ENCODE results near the gene CAMSAP1.
"Not testable (repeated sequence)": the region's sequence is repeated elsewhere in the genome, so short reads cannot be mapped to it uniquely, and the experiment has no call there.

Gene CAMSAP1

DNA sequence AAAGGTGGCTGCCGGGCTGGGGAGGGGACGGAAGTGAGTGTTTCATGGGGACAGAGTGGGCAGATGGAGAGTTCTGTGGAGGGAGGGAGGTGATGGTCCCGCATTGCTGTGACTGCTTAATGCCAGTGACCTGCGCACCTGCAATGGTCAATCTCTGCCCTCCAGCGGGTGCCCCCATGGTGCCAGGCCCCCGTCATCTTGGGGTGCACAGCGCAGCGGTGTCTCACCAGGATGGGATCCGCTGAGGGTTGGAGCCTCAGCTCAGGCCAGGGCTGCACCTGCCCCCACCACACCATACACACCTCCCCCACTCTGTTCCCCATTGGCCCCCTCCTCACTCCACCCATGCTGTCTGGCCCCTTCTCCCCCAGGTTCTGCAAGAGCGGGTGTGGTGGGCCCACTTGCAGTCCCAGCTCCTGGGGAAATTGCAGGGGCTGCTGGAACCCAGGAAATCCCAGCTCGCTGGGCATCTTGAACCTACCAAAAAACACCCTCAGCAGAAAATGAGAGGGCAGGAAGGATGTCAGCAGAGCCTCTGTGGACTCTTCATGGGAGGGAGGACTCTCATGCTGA, 12.1 kb upstream of the CAMSAP1 start:
- no peak for DNase-seq

DNA sequence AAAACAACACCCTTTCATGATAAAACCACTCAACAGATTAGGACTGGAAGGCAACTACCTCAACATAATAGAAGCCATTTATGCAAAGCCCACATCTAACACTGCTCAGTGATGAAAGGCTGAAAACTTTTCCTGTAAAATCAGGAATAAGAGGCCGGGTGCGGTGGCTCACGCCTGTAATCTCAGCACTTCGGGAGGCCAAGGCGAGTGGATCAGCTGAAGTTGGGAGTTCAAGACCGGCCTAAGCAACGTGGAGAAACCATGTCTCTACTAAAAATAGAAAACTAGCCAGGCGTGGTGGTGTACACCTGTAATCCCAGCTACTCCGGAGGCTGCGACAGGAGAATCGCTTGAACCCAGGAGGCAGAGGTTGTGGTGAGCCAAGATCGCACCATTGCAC, 8.9 kb upstream of the CAMSAP1 start:
- DNase-seq = not testable (repeated sequence)

DNA sequence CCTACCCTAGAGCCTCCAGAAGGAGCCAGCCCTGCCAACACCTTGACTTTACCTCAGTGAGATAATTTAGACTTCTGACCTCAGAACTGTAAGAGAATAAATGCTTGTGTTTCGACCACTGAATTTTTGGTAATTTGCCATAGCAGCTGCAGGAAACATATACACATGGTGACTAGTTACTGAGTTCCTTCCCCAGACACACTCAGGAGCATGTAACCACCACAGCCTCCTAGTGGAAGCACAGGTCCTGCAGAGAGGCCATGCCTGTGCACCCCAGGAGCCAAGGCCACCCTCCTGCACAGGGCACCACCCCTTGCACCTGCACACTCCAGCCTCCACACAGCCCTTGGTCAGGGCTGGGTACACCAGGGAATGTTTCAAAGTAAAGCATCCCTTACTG, 7.6 kb upstream of the CAMSAP1 start:
- DNase-seq = no peak

DNA sequence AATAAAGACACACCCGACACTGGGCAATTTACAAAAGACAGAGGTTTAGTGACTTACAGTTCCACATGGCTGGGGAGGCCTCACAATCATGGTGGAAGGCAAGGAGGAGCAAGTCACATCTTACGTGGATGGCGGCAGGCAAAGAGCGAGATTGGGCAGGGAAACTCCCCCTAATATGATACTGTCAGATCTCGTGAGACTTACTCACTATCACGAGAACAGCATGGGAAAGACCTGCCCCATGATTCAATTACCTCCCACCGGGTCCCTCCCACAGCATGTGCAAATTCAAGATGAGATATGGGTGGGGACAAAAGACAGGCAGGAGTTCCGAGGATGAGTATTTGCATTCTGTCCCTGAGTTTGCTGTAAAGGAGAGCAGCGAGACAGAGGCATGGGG, 3.9 kb upstream of the CAMSAP1 start:
- peak; percentile 64 for DNase-seq

DNA sequence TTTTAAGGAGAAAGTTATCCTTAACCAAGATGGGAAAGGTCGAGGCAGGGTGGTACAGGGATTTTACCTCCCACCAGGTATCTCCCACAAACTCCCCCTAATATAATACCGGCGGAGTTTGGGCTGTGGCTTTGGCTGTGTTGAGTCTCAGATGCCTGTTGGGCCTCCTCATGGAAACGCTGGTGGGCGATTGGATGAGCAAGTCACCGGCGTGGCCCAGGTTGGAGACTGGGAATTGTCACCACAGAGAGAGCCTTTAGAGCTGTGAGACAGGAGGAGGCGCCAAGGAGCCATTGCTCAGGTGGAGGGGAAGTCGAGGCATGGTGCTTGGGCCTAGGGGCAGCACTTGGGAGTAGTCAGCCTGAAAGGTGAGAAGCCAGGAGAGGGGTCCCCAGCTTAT, 3.4 kb upstream of the CAMSAP1 start:
- DNase-seq = no peak

DNA sequence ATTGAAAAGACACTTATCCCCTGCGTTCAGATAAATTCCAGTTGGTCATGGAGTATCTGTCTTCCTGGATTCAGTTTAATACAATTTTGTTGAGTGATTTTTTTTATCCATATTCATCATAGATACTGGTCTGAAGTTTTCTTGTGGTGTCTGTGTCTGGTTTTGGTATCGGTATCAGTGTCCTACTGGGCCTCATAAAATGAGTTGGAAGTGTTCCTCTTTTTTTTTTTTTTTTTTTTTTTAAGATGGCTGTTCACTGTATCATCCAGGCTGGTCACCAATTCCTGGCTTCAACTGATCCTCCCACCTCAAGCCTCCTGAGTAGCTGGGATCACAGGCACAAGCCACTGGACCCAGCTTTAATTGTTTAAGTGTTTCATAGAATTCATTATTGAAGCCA, 2.9 kb upstream of the CAMSAP1 start:
- DNase-seq = no peak

DNA sequence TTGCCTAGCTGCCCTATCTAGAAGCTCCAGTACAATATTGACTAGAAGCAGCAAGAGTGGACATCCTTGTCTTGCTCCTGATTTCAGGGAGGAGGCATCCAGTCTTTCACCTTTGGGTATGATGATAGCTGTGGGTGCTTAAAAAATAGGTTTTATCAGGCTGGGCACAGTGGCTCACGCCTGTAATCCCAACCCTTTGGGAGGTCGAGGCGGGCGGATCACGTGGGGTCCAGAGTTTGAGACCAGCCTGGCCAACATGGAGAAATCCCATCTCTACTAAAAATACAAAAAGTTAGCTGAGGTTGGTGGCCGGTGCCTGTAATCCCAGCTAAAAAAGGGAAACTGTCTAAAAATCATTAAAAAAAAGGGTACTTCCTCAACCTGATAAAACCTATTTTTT, 2.0 kb upstream of the CAMSAP1 start:
- peak; percentile 22 for DNase-seq

DNA sequence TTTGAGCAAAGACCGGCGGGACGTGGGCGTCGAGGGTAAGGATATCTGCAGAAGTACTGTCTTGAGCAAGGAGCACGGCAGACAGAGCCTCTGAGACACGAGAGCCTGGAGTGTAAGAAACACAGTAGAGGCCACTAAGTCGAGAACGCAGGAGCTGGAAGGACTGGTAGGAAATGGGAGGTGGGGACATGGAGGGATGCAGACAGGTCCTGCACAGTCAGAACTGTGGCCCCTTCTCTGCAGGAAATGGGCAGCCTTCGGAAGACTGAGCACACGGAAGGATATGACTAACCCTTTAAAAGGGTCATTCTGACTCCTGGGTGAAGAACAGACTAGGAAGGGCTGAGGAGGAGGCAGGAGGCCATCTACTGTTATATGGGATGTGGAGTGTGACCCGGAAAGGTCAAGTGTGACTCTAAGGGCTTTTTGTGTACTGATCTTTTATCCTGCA, 1.4 kb upstream of the CAMSAP1 start:
- DNase-seq = no peak

DNA sequence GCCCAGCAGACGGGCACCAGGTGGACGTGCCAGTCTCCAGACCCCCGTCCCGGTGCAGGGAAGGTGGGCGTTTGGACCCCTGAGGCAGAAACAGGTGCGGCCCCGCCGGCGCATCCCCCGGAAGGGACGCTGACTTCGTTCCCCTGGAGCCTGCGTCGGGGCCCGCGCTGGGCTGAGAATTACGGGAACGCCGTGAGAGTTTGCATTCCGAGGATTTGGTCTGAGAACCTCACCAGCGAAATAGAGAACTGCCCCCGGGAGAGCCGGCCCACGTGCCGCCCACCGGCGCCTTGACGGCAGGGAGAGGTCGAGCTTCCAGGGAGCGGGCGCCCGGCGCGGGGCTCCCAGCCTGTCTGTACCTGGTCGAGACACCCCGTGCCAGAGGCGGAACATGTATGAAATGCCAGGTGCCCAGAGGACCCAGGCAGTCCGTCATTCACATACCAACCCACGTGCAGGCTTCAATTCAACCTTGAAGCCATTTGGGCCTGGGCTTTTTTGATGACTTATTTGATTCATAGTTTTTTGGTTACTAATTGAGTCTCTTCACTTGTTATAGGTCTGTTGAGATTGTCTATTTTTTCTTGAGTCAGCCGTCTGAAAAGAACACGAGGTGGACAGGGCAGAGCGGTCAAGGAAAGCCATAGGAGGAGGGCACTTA, 877 bp upstream of the CAMSAP1 start:
- DNase-seq = no peak

DNA sequence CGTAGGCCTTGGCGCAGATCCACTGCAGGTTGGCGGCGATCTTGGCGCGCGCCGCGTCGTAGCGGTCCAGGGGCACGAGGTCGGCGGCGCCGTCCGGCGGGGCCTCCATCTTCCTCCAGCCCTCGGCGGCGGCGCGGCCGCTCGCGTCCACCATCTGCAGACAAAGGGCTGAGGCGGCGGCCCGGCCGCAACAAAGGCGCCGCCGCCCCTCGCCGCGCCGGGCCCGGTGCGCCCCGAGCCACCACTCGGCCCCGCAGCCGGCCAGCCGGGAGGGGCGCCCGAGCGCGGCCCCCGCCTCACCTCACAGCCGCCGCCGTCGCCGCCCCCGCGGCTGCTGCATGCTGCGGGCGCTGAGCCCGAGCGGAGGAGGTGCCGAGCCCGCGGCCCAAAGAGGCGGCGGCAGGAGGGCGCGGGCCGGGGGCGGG, 328 bp downstream of the CAMSAP1 start:
- DNase-seq = no peak

DNA sequence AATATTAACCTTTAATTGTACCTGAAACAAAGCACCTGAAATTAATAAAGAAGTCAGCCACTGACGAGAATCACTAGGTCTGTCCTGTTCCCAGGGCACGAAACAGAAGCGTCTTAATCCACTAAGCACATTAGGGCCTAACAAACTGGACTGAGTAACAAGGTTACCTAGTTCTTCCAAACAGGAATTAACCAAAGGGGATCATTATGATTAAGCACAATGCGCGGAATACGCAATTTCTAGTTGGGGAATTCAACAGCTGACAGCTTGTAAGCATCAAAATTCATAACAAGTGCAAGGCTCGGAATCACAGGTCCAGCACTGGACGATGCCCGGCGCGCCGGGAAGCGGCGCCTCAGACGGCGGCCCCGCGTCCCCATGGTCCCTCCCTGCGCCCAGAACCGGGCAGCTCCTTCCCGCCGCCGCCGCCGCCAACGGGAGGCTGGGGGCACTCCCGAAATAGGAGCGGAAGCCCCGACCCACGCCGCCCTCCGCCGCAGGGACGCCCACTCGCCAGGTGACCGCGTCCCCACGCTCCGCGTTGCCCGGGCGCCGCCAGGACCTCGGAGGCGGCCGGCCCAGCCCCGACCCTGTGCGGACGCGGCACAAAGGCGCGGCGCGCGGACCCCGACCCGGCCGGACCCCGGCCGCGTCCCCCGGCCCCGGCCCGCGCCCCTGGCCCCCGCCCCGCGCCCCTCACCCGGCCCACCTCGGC, 898 bp downstream of the CAMSAP1 start:
- peak; percentile 42 for DNase-seq

DNA sequence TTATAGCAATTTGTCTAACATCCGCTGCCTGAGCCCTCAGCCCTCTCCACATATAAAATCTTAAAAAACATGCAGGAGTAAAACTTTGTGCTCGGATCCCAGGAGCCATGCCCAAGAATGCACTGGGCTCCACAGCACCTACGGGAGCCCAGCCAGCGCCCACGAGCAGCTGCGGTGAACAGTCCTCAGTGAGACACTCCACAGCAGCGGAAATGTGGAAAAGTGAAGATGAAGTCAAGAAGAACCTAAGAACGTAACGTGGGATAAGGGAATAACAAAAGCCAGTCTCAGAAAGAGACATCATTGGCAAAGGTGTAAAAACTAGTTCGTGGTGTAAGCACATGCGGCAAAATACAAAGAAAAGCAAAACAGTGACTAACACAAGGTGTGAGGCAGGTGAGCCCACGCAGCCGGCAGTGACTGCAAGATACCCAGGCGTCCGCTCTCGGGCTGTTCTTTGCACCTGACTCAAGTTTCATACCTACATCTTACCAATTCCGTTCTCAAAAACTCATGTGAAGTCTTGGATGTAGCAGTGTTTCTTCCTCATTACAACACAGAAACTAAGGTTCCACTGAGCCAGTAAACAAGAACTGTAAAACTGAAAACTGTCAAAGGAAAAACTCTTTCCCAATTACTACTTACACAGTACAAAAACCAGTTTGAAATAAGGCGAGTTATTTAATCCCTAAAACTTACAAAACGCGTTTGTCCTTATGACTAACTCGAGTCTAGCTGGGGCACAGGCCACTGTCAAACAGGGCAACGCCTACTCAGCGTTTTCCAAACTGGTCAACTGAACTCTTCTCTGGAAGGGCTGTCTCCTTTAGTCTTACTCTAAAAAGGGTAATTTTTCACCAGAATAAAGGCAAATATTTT, 1.7 kb downstream of the CAMSAP1 start:
- DNase-seq = peak; percentile 31

DNA sequence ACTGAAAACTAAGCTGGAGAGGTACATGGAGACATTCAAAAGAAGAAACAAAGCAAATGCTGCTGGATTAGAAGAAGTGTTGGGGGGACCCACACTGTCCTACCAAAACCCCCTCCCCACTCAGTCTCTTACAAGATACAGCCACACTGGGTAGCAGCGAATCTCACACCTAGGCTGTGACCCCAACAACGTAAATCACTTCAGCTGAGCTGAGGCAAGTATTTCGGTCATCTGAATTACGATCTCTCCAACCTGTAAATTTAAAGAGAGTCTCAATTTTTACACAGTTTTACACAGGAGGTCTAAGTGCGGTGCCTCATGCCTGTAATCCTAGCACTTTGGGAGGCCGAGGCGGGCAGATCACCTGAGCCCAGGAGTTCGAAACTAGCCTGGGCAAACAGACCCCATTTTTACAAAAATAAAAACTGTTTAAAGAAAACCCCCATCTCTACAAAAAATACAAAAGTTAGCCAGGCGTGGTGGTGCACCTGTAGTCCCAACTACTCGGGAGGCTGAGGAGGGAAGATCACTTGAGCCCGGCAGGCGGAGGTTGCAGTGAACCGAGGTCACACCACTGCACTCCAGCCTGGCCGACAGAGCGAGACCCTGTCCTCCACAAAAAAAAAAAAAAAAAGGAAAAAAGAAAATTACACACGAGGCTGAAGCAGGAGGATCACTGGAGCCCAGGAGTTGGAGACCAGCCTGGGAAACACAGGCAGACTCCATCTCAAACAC, 3.4 kb downstream of the CAMSAP1 start:
- no peak for DNase-seq

DNA sequence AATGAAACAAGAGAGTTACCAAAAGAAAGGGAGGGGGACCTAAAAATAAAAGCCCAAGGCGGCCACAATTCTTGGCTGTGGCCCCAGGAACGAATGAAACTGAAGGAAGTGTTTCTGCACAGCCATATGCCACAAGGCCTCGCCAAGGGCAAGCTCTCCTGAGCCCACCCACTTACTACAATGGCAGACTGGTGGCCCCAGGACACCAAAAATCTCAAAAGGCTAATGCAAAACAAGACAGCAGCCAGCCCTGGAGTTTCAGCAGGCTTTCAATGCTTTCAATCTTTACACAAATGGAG, 4.0 kb downstream of the CAMSAP1 start:
- no peak for DNase-seq

DNA sequence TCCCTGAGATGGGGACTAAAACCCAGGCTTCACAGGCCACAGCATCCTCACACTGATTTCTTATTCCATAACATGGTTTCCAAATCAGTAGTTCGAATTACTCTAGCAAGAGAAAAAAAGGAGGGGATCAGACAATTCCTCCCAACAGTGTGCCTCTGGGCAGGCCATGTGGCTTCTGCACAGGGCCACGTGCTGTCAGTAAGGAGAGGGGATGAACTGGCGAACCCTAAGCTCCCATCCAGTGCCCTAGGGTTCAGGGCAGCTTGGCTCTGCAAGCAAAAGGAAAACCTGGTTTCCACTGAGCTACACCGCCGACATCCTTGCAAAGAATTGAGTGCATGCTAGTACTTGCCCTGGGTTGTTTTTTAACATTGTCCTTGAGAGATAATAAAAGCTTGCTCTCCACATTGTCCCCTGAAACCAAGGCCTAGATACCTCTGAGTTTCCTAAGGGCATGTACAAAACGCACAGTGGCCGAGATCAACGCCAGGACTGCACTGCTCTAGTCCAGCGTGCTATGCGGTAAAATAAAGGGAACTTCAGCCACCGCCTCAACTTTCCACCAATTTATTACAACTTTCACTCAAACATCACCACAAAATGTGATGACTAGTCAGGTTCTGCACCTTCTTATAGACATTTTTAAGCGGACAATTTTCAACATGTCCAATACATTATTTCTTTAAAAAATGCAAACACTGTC, 4.5 kb downstream of the CAMSAP1 start:
- no peak for DNase-seq

DNA sequence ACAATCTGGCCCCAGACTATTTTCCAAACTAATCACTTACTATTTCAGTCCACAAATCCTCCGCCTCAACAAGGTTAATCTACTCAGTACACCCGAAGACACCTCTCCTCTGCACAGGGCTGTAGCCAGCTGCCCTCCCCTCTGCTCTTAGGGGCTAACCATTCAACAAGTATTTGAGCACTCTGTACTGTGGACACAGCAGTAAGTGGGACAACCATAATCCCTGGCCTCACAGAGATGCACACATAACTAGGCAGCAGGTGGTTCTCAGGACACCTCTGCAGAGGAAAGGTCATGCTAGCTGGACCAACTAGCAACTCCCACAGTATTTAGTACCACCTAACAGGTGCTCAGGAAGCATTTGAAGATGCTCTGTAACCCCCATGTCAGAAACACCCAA, 5.5 kb downstream of the CAMSAP1 start:
- no peak for DNase-seq

DNA sequence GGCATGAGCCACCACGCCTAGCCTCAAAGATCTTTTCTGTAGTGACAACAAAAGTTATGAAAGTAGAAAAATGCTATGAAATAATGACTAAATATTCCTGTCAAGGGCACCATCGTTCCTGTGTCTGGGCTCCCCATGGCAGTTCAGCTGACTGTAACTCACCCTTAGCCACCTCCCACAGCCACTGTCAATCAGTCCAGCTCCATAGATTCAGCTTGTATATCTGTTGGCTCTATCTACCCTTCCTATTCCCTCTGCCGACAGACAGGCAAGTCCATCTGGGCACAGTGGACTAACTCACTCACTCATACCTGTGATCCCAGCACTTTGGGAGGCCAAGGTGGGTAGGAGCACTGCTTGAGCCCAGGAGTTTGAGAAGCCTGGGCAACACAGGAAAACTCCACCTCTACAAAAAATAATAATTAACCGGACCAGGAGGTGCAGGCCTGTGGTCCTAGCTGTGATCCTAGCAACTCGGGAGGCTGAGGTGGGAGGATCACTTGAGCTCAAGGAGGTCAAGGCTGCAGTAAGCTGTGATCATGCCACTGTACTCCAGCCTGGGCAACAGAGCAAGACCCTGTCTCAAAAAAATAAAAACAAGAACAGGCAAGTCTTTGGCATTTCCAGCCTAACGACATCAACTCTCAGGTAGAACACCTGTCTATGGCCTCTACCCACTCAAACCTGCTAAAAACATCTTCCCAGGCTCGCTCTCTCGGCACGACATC, 6.2 kb downstream of the CAMSAP1 start:
- no peak for DNase-seq

DNA sequence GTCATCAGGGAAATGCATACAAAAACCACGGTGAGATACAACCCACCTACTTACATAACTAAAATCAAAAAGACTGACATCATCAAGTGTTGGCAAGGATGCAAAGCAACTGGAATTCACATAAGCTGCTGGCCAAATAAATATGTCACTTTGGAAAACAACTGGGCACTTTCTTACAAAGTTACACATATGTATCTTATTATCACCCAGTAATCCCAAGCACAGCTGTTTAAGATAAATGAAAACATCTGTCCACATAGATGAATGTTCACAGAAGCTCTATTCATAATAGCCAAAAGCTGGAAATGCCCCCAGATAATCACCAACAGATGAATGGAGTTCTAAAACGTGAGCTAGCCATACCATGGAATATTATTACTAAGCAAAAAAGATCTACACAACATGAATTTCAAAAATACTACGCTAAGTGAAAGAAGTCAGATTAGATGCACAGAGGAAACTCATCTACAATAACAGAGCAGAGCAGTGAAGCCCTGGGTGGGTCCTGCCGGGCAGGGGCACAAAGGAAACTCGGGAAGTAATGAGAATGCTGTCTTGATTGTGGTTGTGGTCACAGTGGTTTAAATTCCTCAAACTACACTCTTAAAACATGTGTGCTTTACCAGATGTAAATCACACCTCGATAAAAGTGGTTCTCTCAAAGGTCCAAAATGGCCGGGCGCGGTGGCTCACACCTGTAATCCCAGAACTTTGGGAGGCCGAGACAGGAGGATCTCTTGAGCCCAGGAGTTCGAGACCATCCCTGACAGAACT, 8.5 kb downstream of the CAMSAP1 start:
- no peak for DNase-seq

DNA sequence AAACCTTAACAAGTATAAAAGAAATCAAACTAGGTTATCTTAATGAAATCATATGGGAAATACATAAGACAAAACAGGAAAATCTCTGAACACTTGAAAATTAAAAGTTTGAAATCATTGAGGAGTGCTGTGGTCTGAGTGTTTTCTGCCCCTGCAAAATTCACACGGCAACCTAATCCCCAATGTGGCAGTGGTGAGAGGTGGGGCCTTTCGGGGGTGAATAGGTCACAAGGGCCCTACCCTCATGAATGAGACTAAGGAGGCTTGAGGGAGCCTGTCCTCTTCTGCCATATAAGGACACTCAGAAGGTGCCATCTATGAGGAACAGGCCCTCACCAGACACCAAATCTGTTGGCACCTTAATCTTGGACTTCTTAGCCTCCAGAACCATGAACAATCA, 10.7 kb downstream of the CAMSAP1 start:
- no peak for DNase-seq

DNA sequence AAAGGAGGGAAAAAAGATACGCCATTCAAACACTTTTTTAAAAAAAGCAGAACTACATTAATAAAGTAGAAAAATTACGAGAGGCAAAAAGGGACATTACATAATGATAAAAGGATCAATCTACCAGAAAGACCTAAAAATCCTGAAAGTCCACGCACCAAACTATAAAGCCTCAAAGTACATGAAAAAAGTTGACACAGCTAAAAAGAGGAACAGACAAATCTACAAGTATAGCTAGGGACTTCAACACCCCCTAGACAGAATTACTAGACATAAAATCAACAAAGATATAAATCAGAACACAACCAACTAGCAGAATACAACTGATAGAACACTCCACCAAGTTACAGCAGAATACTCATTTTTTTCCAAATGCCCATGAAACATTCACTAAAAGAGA, 11.1 kb downstream of the CAMSAP1 start:
- no peak for DNase-seq
